PC-3 (cell line): ENCODE results near the gene ALPG. TPM values are rescaled to one million over a fixed set of nuclear protein-coding genes. Genes with fewer than 3 reads are reported as not detected.

Experiments used
- ATAC-seq: fragments of 200-7000 bp; cut with Tn5 transposase; 2 replicates; pipeline ENCODE4 v1.9.1; 2020; ENCODE audit warnings: mild to moderate bottlenecking, moderate library complexity
- BruUV-seq: library from RNA; stranded (reverse); fragments of 400-500 nt; replicated peaks from 2 replicates; lab custom pipeline; 2021; lab: Mats Ljungman, UMichigan
- CTCF ChIA-PET: fragments of 300-600 bp; sonication (Branson Sonifier 250); formaldehyde crosslinking; loops from one replicate; lab custom pipeline; 2022; ENCODE audit warnings: antibody characterized with exemption; lab: Charles Lee
- POLR2A ChIA-PET: fragments of 300-600 bp; sonication (Branson Sonifier 250); formaldehyde crosslinking; loops from one replicate; lab custom pipeline; 2022; ENCODE audit warnings: antibody characterized with exemption; ENCODE audit not compliant: unreplicated experiment; lab: Charles Lee
- DNase-seq: peaks from one replicate; pipeline ENCODE4 v3.0.0-alpha.2; 2015
- H2AFZ ChIP-seq: fragments of 300-600 bp; sonication (generic); 2 replicates; pipeline ENCODE4 v1.6.0; 2016; ENCODE audit warnings: antibody characterized with exemption, low read length
- H3F3A ChIP-seq: fragments of 300-600 bp; sonication (generic); one replicate; pipeline ENCODE4 v1.6.0; 2017; ENCODE audit warnings: antibody characterized with exemption, low read length, control low read depth, mild to moderate bottlenecking; ENCODE audit not compliant: unreplicated experiment
- H3K27ac ChIP-seq: fragments of 300-600 bp; sonication (generic); 2 replicates; pipeline ENCODE4 v1.5.1; 2016; ENCODE audit warnings: mild to moderate bottlenecking, low read length
- H3K27me3 ChIP-seq: fragments of 300-600 bp; sonication (generic); 2 replicates; pipeline ENCODE4 v1.6.1; 2016; ENCODE audit warnings: low read length, mixed read lengths
- H3K36me3 ChIP-seq: fragments of 300-600 bp; sonication (generic); 2 replicates; pipeline ENCODE4 v1.6.1; 2016; ENCODE audit warnings: low read depth, mixed run types, low read length, mixed read lengths
- H3K4me1 ChIP-seq: fragments of 300-600 bp; sonication (generic); 2 replicates; pipeline ENCODE4 v1.5.1; 2016; ENCODE audit warnings: low read length; ENCODE audit not compliant: insufficient read depth
- H3K4me2 ChIP-seq: fragments of 300-600 bp; sonication (generic); 2 replicates; pipeline ENCODE4 v1.6.0; 2016; ENCODE audit warnings: low read length
- H3K4me3 ChIP-seq: fragments of 300-600 bp; sonication (generic); 2 replicates; pipeline ENCODE4 v1.5.1; 2016; ENCODE audit warnings: mild to moderate bottlenecking, low read length, mixed read lengths
- H3K79me2 ChIP-seq: fragments of 300-600 bp; sonication (generic); 2 replicates; pipeline ENCODE4 v1.6.1; 2017; ENCODE audit warnings: low read length, mixed read lengths
- H3K9ac ChIP-seq: fragments of 300-600 bp; sonication (generic); 2 replicates; pipeline ENCODE4 v1.6.0; 2016; ENCODE audit warnings: mild to moderate bottlenecking, low read length
- H3K9me2 ChIP-seq: fragments of 300-600 bp; sonication (generic); replicated peaks from 2 replicates; pipeline ENCODE4 v1.6.1; 2016; ENCODE audit warnings: mixed run types, low read length, mixed read lengths
- H3K9me3 ChIP-seq: fragments of 300-600 bp; sonication (generic); 2 replicates; pipeline ENCODE4 v1.6.1; 2016; ENCODE audit warnings: low read length, mixed read lengths
- H4K20me1 ChIP-seq: fragments of 300-600 bp; sonication (generic); 2 replicates; pipeline ENCODE4 v1.6.1; 2016; ENCODE audit warnings: low read length, mixed read lengths
- CTCF ChIP-seq: fragments of 300-600 bp; sonication (generic); conservative IDR thresholded peaks from 2 replicates; pipeline ENCODE4 v1.5.1; 2017; ENCODE audit warnings: antibody characterized with exemption, low read depth, mild to moderate bottlenecking, low read length
- EZH2 ChIP-seq: fragments of 300-600 bp; sonication (generic); IDR thresholded peaks from one replicate; pipeline ENCODE4 v1.6.1; 2017; ENCODE audit warnings: antibody characterized with exemption, mild to moderate bottlenecking, low read length; ENCODE audit not compliant: unreplicated experiment
- EZH2phosphoT487 ChIP-seq: fragments of 300-600 bp; sonication (generic); IDR thresholded peaks from 2 replicates; pipeline ENCODE4 v1.6.1; 2018; ENCODE audit warnings: mild to moderate bottlenecking, antibody characterized with exemption, low read length, borderline replicate concordance
- intact Hi-C: fragments of 100-400 bp; cut with micrococcal nuclease; formaldehyde crosslinking; loops from 2 replicates; pipeline ENCODE4 v1.9.0; 2023
- total RNA-seq: library from RNA; depleted of rRNA; stranded (reverse); fragments of >200 nt; gene quantifications from 2 replicates; pipeline ENCODE4 v1.2.3, GENCODE V29; 2014

Gene ALPG
- total RNA-seq, 1 experiment from 2014 or later: 0.18 TPM

- Histone ChIP-seq H3K27ac (no peak overlapping the region), H2AFZ (no peak overlapping the region), H3K27me3 (peaks cover 4% of the 10 kb centered on the region; the same call in 1 of the 2 replicates), H3K9me2 (no peaks in the 10 kb centered on the region), H3K9ac (no peak overlapping the region), H3K79me2 (no peaks in the 10 kb centered on the region), H3K4me2 (no peak overlapping the region), H3K4me3 (no peak overlapping the region), H3K4me1 (no peaks in the 10 kb centered on the region), H3K9me3 (no peaks in the 10 kb centered on the region), H4K20me1 (no peaks in the 10 kb centered on the region), H3F3A (no peaks in the 10 kb centered on the region), H3K36me3 (no peaks in the 10 kb centered on the region)
- TF ChIP-seq CTCF (no peak), EZH2 (no peak), EZH2phosphoT487 (no peak)
- CTCF ChIA-PET: no interaction called here
- intact Hi-C loops: no loop called here
- POLR2A ChIA-PET: no interaction called here
- DNase-seq (no peak), ATAC-seq (no peak)
- BruUV-seq: no TSS peak
Observed at GRCh38 chr2:232457121-232458011, 50.7 kb downstream of the ALPG start.

- intact Hi-C loops: no loop called here
- TF ChIP-seq EZH2phosphoT487: no peak
- TF ChIP-seq CTCF: no peak
- no peaks in the 10 kb centered on the region for H3K9me2 ChIP-seq
- H3K4me1 ChIP-seq: no peaks in the 10 kb centered on the region
- H3K9ac ChIP-seq: no peak overlapping the region
- ChIA-PET POLR2A (no interaction called here), CTCF (no interaction called here)
- no peaks in the 10 kb centered on the region for H3F3A ChIP-seq
- H3K27ac ChIP-seq: no peak overlapping the region
- H3K27me3 ChIP-seq: peaks cover 12% of the 10 kb centered on the region
- H3K4me3 ChIP-seq: no peak overlapping the region
- no peaks in the 10 kb centered on the region for H3K79me2 ChIP-seq
- H3K9me3 ChIP-seq: no peaks in the 10 kb centered on the region
- DNase-seq (no peak), ATAC-seq (no peak)
- no TSS peak for BruUV-seq
- no peak overlapping the region for H2AFZ ChIP-seq
- no peak overlapping the region for H3K4me2 ChIP-seq
- H4K20me1 ChIP-seq: no peaks in the 10 kb centered on the region
- no peaks in the 10 kb centered on the region for H3K36me3 ChIP-seq
Observed at GRCh38 chr2:232458051-232458660, 51.5 kb downstream of the ALPG start.
